A549 (cell line): ENCODE measurements around the gene SIRT7. TPM values are rescaled to one million over a fixed set of nuclear protein-coding genes. Genes with fewer than 3 reads are reported as not detected.

Experiments used
- ATAC-seq, 2 experiments: fragments of 200-7000 bp in 1 of 2; fragments of >200 bp in 1 of 2; cut with Nextera tagmentation in 1 of 2; cut with Tn5 transposase in 1 of 2; 3 replicates each; pipeline versions ENCODE4 v1.8.0 to v1.9.1; 2018 to 2020; ENCODE audit warnings: mild to moderate bottlenecking in 1 of 2, moderate library complexity in 1 of 2
- CTCF ChIA-PET: fragments of 300-600 bp; sonication (Branson Sonifier 250); formaldehyde crosslinking; extraction: SDS; loops from one replicate; lab custom pipeline; 2021; ENCODE audit warnings: antibody characterized with exemption, inconsistent platforms; lab: Yijun Ruan, JAX
- POLR2A ChIA-PET: fragments of 350-600 bp; formaldehyde crosslinking; extraction: SDS; loops from one replicate; lab custom pipeline; 2021; ENCODE audit warnings: antibody characterized with exemption, inconsistent platforms; lab: Yijun Ruan, JAX
- DNase-seq, 2 experiments: peaks; one replicate each; pipeline versions ENCODE4 v3.0.0 to v3.0.0-alpha.2; 2011 to 2016; ENCODE audit warnings: low read depth in 1 of 2, low spot score in 1 of 2
- FAIRE-seq: peaks from 2 replicates; lab custom pipeline; 2011; peaks lifted over from hg19 to GRCh38; lab: Jason Lieb, UNC
- H3K27ac ChIP-seq, 2 experiments: fragments of >200 bp; sonication (Bioruptor Twin); formaldehyde crosslinking; 3 replicates each; pipeline ENCODE4 v1.5.1; 2016 to 2017
- H3K4me1 ChIP-seq: fragments of >200 bp; sonication (Bioruptor Twin); formaldehyde crosslinking; 3 replicates; pipeline ENCODE4 v1.6.1; 2016
- H3K4me2 ChIP-seq: fragments of >200 bp; sonication (Bioruptor Twin); formaldehyde crosslinking; 3 replicates; pipeline ENCODE4 v1.6.1; 2016
- H3K4me3 ChIP-seq: fragments of >200 bp; sonication (Bioruptor Twin); formaldehyde crosslinking; 3 replicates; pipeline ENCODE4 v1.5.1; 2016
- H3K9me3 ChIP-seq: fragments of >200 bp; sonication (Bioruptor Twin); formaldehyde crosslinking; 3 replicates; pipeline ENCODE4 v1.6.1; 2016
- CHD2 ChIP-seq: fragments of 150-350 bp; IDR thresholded peaks from 2 replicates; pipeline ENCODE4 v1.6.1; 2014; ENCODE audit warnings: low read length; ENCODE audit not compliant: partially characterized antibody
- CTCF ChIP-seq: fragments of >200 bp; sonication (Bioruptor Twin); formaldehyde crosslinking; IDR thresholded peaks from 3 replicates; pipeline ENCODE4 v1.5.1; 2016
- EP300 ChIP-seq, 2 experiments: fragments of >200 bp; sonication (Bioruptor Twin); formaldehyde crosslinking; IDR thresholded peaks; 2 replicates in 1 of 2; 3 replicates in 1 of 2; pipeline ENCODE4 v1.6.1; 2016 to 2017
- HES2 ChIP-seq: fragments of >200 bp; sonication (Bioruptor Twin); formaldehyde crosslinking; IDR thresholded peaks from 2 replicates; pipeline ENCODE4 v1.6.1; 2016
- HMGXB4 ChIP-seq: fragments of 250-450 bp; sonication (Bioruptor Pico); IDR thresholded peaks from 2 replicates; pipeline ENCODE4 v1.5.0; 2021; ENCODE audit warnings: mild to moderate bottlenecking, moderate library complexity, borderline replicate concordance
- HOXB5 ChIP-seq: fragments of 250-450 bp; sonication (Bioruptor Pico); IDR thresholded peaks from 2 replicates; pipeline ENCODE4 v1.5.0; 2020; ENCODE audit warnings: mild to moderate bottlenecking, moderate library complexity
- KDM1A ChIP-seq: fragments of 200-600 bp; sonication (generic); IDR thresholded peaks from 2 replicates; pipeline ENCODE4 v1.6.1; 2016; ENCODE audit warnings: low read depth, mild to moderate bottlenecking
- MAX ChIP-seq: IDR thresholded peaks from 2 replicates; pipeline ENCODE4 v1.6.1; 2012
- POLR2AphosphoS2 ChIP-seq: conservative IDR thresholded peaks from 2 replicates; pipeline ENCODE4 v1.6.1; 2012; ENCODE audit warnings: low read length, improper control_type of control experiment, inconsistent platforms
- RNF2 ChIP-seq: fragments of 200-600 bp; sonication (generic); IDR thresholded peaks from 2 replicates; pipeline ENCODE4 v1.6.1; 2016; ENCODE audit warnings: low read depth, mild to moderate bottlenecking, antibody characterized with exemption, moderate library complexity, borderline replicate concordance
- SMC3 ChIP-seq: fragments of >200 bp; sonication (Bioruptor Twin); formaldehyde crosslinking; IDR thresholded peaks from 3 replicates; pipeline ENCODE4 v1.6.1; 2018; ENCODE audit warnings: inconsistent platforms
- TFCP2L1 ChIP-seq: fragments of 250-450 bp; sonication (Bioruptor Pico); IDR thresholded peaks from 2 replicates; pipeline ENCODE4 v1.5.0; 2021; ENCODE audit warnings: mild to moderate bottlenecking
- USF2 ChIP-seq: fragments of 450-650 bp; IDR thresholded peaks from 2 replicates; pipeline ENCODE4 v1.6.1; 2014; ENCODE audit warnings: antibody characterized with exemption
- ZC3H11A ChIP-seq: fragments of 450-650 bp; IDR thresholded peaks from 2 replicates; pipeline ENCODE4 v1.6.1; 2014; ENCODE audit warnings: antibody characterized with exemption, mild to moderate bottlenecking
- WGBS: methylation state at CpG from one replicate; pipeline ENCODE4 v1.1.6; 2017; ENCODE audit errors: missing lambda C conversion rate; 5-methylcytosine and 5-hydroxymethylcytosine counted together
- polyA plus RNA-seq, 4 experiments: library from polyadenylated mRNA; depleted of rRNA in 3 of 4; stranded (reverse); fragments of >200 nt; fragmentation: RNase III in 1 of 4; extraction: RNeasy Plus Mini Kit Qiagen cat#74134 plus additional on column Dnase treatment in 1 of 4; gene quantifications; 2 replicates in 3 of 4; 3 replicates in 1 of 4; pipeline ENCODE4 v1.2.3, GENCODE V29; 2011 to 2017

SIRT7 gene
- polyA plus RNA-seq, 2 of the 4 experiments (the other 2 are of a cell fraction): 9.8 to 35.2 TPM

GRCh38 chr17:81964081-81964849 is 46.3 kb upstream of the SIRT7 start:
- WGBS: 74% methylated on average over 22 of the region's 22 CpGs
- H3K27ac ChIP-seq: no peak overlapping the region
- no peak for ATAC-seq
- H3K4me2 ChIP-seq: no peak overlapping the region
- peaks cover 35% of the 10 kb centered on the region for H3K4me1 ChIP-seq
- POLR2A ChIA-PET: no interaction called here
- no peak for DNase-seq
- FAIRE-seq: no peak
- CTCF ChIA-PET: interaction anchor here (0.7 to 10.9 kb wide), 3 partner anchors 15 to 605 kb away, joined by 3 to 794 read pairs (median 116); partner anchors contain the start of genes CENPX, LRRC45, MYADML2 and RAC3
- H3K4me3 ChIP-seq: no peak overlapping the region
- TF ChIP-seq HES2 (no peak), HOXB5 (CRISPR knock-in tag) (no peak), ZC3H11A (no peak), RNF2 (no peak), MAX (no peak), KDM1A (no peak), CTCF (no peak)
- TF ChIP-seq, all 56 proteins: peak for 0
- H3K9me3 ChIP-seq: no peaks in the 10 kb centered on the region; the same call in 2 of the 3 replicates

GRCh38 chr17:81962499-81963441 is 44.8 kb upstream of the SIRT7 start:
- ChIA-PET CTCF (interaction anchor here (1.4 to 10.9 kb wide), 6 partner anchors 10 to 94 kb away, joined by 5 to 794 read pairs (median 54); partner anchors contain the start of genes CENPX, LRRC45, MAFG and MYADML2), POLR2A (interaction anchor here (1.3 kb wide), 1 partner anchor 14 kb away, joined by 4 read pairs; the partner anchor contains the start of gene ASPSCR1)
- 88% methylated on average over 37 of the region's 37 CpGs for WGBS
- Histone ChIP-seq H3K4me3 (no peak overlapping the region), H3K9me3 (no peaks in the 10 kb centered on the region; the same call in 2 of the 3 replicates), H3K27ac (no peak overlapping the region), H3K4me1 (peaks cover 29% of the 10 kb centered on the region), H3K4me2 (no peak overlapping the region)
- no peak; a peak in 1 of 6 replicates for ATAC-seq
- TF ChIP-seq RNF2 (no peak), TFCP2L1 (CRISPR knock-in tag) (no peak), CHD2 (no peak), EP300 (IDR thresholded peaks at IDR 0.05) (no peak), HOXB5 (CRISPR knock-in tag) (no peak), SMC3 (no peak), USF2 (no peak), HMGXB4 (no peak), POLR2AphosphoS2 (no peak)
- DNase-seq: no peak
- no peak for FAIRE-seq
